Endodermal cell (in vitro differentiated cells): ENCODE measurements around the gene FAM210A. TPM values are rescaled to one million over a fixed set of nuclear protein-coding genes. Genes with fewer than 3 reads are reported as not detected.

Source experiments
- DNase-seq: peaks from one replicate; pipeline ENCODE4 v3.0.0-alpha.2; 2017
- H3K27ac ChIP-seq: 2 replicates; pipeline ENCODE4 v1.5.1; 2013; ENCODE audit warnings: mild to moderate bottlenecking, low read depth, low read length, moderate library complexity
- H3K27me3 ChIP-seq: 2 replicates; pipeline ENCODE4 v1.6.1; 2013; ENCODE audit warnings: mild to moderate bottlenecking, low read length, moderate library complexity; ENCODE audit not compliant: insufficient read depth, control insufficient read depth, poor library complexity, severe bottlenecking
- H3K36me3 ChIP-seq: 2 replicates; pipeline ENCODE4 v1.7.0; 2013; ENCODE audit warnings: mild to moderate bottlenecking, low read length, moderate library complexity; ENCODE audit not compliant: control insufficient read depth, insufficient read depth
- H3K4me1 ChIP-seq: one replicate; pipeline ENCODE4 v1.7.0; 2013; ENCODE audit warnings: low read length; ENCODE audit not compliant: control insufficient read depth, insufficient read depth
- H3K4me3 ChIP-seq: 2 replicates; pipeline ENCODE4 v1.5.1; 2013; ENCODE audit warnings: mild to moderate bottlenecking, low read length, moderate library complexity
- H3K9ac ChIP-seq: 2 replicates; pipeline ENCODE4 v1.6.1; 2013; ENCODE audit warnings: mild to moderate bottlenecking, low read length, moderate library complexity; ENCODE audit not compliant: poor library complexity, severe bottlenecking; ENCODE audit errors: extremely low read depth
- H3K9me3 ChIP-seq: 2 replicates; pipeline ENCODE4 v1.6.1; 2013; ENCODE audit warnings: mild to moderate bottlenecking, low read length, moderate library complexity; ENCODE audit not compliant: control insufficient read depth
- H3K27ac Mint-ChIP-seq: 2 replicates; pipeline ENCODE4 v1.8.0; 2020; ENCODE audit warnings: mixed read lengths
- H3K27me3 Mint-ChIP-seq: 2 replicates; pipeline ENCODE4 v1.8.0; 2021; ENCODE audit warnings: mild to moderate bottlenecking, mixed read lengths; ENCODE audit not compliant: insufficient read depth
- H3K36me3 Mint-ChIP-seq: 2 replicates; pipeline ENCODE4 v1.8.0; 2020; ENCODE audit warnings: low read depth, mixed read lengths
- H3K4me1 Mint-ChIP-seq: 2 replicates; pipeline ENCODE4 v1.8.0; 2020; ENCODE audit warnings: mixed read lengths
- H3K4me3 Mint-ChIP-seq: 2 replicates; pipeline ENCODE4 v1.8.0; 2020; ENCODE audit warnings: mild to moderate bottlenecking, moderate library complexity, mixed read lengths
- H3K9me3 Mint-ChIP-seq: 2 replicates; pipeline ENCODE4 v1.8.0; 2020; ENCODE audit warnings: mild to moderate bottlenecking, mixed read lengths
- WGBS, 2 experiments: methylation state at CpG; one replicate each; pipeline versions ENCODE4 v1.1.5 to v1.1.7; 2013; ENCODE audit warnings: missing lambda C conversion rate in 2 of 2, mixed read lengths in 1 of 2; ENCODE audit not compliant: insufficient coverage in 1 of 2, insufficient read length in 1 of 2; 5-methylcytosine and 5-hydroxymethylcytosine counted together
- total RNA-seq, 2 donors: library from RNA; stranded (reverse); fragmentation: NEBNext Ultra II Directional in 1 of 2; extraction: Animal tissue kit (Norgen Biotek cat#: 25700) in 1 of 2; gene quantifications; 2 replicates in 1 of 2; 3 replicates in 1 of 2; pipeline ENCODE4 v1.2.1, GENCODE V29; 2021
- TF ChIP-seq, protein P1 (sequence below): fragments of 200-600 bp; sonication (generic); conservative IDR thresholded peaks from 2 replicates; pipeline ENCODE4 v1.5.0; 2021; ENCODE audit warnings: antibody characterized with exemption, mild to moderate bottlenecking

The FAM210A gene
- total RNA-seq, 2 donors from 2014 or later, result 23.2 to 27.0 TPM

DNA sequence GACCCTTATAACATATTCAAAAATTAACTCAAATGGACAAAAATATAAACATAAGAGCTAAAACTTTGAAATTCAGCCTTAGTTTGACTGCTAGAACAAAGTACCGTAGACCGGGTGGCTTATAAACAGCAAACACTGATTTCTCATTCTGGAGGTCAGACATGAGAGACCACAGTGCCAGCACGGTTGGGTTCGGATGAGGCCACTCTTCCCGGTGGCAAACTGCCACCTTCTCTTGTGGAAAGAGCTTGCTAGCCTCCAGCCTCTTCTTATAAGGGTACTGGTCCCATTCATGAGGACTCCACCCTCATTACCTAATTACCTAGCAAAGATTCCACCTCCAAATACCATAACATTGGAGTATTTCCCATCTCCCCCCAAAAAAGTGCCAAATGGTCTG, 91.3 kb downstream of the FAM210A start:
- Mint-ChIP-seq H3K27me3 (peaks cover 33% of the 10 kb centered on the region), H3K27ac (no peak overlapping the region), H3K9me3 (peaks cover 18% of the 10 kb centered on the region), H3K4me3 (no peak overlapping the region), H3K4me1 (peaks cover under 1% of the 10 kb centered on the region), H3K36me3 (peaks cover 2% of the 10 kb centered on the region)
- H3K27me3 ChIP-seq, result peaks cover 5% of the 10 kb centered on the region
- TF ChIP-seq, protein P1, sequence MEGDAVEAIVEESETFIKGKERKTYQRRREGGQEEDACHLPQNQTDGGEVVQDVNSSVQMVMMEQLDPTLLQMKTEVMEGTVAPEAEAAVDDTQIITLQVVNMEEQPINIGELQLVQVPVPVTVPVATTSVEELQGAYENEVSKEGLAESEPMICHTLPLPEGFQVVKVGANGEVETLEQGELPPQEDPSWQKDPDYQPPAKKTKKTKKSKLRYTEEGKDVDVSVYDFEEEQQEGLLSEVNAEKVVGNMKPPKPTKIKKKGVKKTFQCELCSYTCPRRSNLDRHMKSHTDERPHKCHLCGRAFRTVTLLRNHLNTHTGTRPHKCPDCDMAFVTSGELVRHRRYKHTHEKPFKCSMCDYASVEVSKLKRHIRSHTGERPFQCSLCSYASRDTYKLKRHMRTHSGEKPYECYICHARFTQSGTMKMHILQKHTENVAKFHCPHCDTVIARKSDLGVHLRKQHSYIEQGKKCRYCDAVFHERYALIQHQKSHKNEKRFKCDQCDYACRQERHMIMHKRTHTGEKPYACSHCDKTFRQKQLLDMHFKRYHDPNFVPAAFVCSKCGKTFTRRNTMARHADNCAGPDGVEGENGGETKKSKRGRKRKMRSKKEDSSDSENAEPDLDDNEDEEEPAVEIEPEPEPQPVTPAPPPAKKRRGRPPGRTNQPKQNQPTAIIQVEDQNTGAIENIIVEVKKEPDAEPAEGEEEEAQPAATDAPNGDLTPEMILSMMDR, result no peak
- peaks cover 12% of the 10 kb centered on the region for H3K9me3 ChIP-seq
- WGBS, 2 experiments, result 92 to 97% methylated on average over 5 of the region's 5 CpGs
- no peak overlapping the region for H3K4me3 ChIP-seq
- no peaks in the 10 kb centered on the region for H3K36me3 ChIP-seq
- no peak overlapping the region for H3K27ac ChIP-seq
- no peak overlapping the region for H3K9ac ChIP-seq
- no peaks in the 10 kb centered on the region for H3K4me1 ChIP-seq
- DNase-seq, result no peak

GRCh38 chr18:13633700-13634099, 92.7 kb downstream of the FAM210A start:
- 94% methylated on average over 3 to 5 of the region's 5 CpGs for WGBS, 2 experiments
- no peak for DNase-seq
- no peak overlapping the region for H3K4me3 ChIP-seq
- no peak overlapping the region for H3K27ac ChIP-seq
- TF ChIP-seq, protein P1, result no peak
- Mint-ChIP-seq H3K4me3 (no peak overlapping the region), H3K4me1 (peaks cover 4% of the 10 kb centered on the region), H3K9me3 (peaks cover 18% of the 10 kb centered on the region), H3K27ac (no peak overlapping the region), H3K27me3 (peaks cover 21% of the 10 kb centered on the region), H3K36me3 (peaks cover 2% of the 10 kb centered on the region)
- no peaks in the 10 kb centered on the region for H3K36me3 ChIP-seq
- H3K9ac ChIP-seq, result no peak overlapping the region
- peaks cover 12% of the 10 kb centered on the region for H3K9me3 ChIP-seq
- H3K4me1 ChIP-seq, result no peaks in the 10 kb centered on the region
- peaks cover 4% of the 10 kb centered on the region for H3K27me3 ChIP-seq

DNA sequence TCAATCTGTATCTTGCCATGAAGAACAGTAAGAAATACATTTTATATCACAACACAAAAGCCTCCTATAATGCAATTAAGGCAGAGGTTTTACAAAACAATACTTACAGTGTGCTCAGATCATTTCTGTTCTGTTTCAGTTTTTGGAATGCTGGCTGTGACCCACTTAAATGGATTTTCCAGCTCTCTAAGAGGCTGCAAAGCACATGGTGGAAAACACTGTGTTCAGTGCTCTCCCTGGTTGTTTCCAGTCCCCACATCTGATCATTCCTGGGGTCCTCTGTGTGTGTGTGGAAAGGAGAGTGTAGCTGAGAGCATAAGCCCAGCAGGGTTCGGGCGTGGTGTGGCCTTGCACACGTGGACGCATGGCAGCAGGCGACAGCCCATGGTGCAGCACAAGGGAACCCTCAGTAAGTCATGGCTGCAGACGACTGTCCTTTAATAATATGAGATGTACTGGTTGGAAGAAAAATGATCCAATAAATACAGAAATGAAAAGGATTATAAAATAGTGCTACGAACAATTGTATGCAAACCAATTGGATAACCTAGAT, 95.6 kb downstream of the FAM210A start:
- 92 to 96% methylated on average over 5 to 7 of the region's 7 CpGs for WGBS, 2 experiments
- TF ChIP-seq, protein P1, result no peak
- H3K27me3 ChIP-seq, result no peaks in the 10 kb centered on the region
- Mint-ChIP-seq H3K4me1 (peaks cover 12% of the 10 kb centered on the region), H3K4me3 (no peak overlapping the region), H3K27me3 (peaks cover 4% of the 10 kb centered on the region), H3K27ac (no peak overlapping the region), H3K36me3 (peaks cover 2% of the 10 kb centered on the region), H3K9me3 (peaks cover 18% of the 10 kb centered on the region)
- H3K4me3 ChIP-seq, result no peak overlapping the region
- no peak overlapping the region for H3K27ac ChIP-seq
- H3K9me3 ChIP-seq, result peaks cover 12% of the 10 kb centered on the region
- DNase-seq, result no peak
- no peaks in the 10 kb centered on the region for H3K36me3 ChIP-seq
- no peak overlapping the region for H3K9ac ChIP-seq
- H3K4me1 ChIP-seq, result no peaks in the 10 kb centered on the region
